OCI-LY1 (cell line): ENCODE data around the gene TMEM19.

Source experiments
- CTCF ChIP-seq: fragments of 200-600 bp; sonication (generic), shearing (Covaris generic); IDR thresholded peaks from 2 replicates; pipeline ENCODE4 v1.5.1; 2017; ENCODE audit warnings: mild to moderate bottlenecking, antibody characterized with exemption, low read length, moderate library complexity, mixed read lengths
- EZH2 ChIP-seq: fragments of 200-600 bp; sonication (generic), shearing (Covaris generic); IDR thresholded peaks from 2 replicates; pipeline ENCODE4 v1.8.0; 2017; ENCODE audit warnings: borderline replicate concordance, mixed run types, mild to moderate bottlenecking, antibody characterized with exemption, low read length, moderate library complexity, mixed read lengths

DNA sequence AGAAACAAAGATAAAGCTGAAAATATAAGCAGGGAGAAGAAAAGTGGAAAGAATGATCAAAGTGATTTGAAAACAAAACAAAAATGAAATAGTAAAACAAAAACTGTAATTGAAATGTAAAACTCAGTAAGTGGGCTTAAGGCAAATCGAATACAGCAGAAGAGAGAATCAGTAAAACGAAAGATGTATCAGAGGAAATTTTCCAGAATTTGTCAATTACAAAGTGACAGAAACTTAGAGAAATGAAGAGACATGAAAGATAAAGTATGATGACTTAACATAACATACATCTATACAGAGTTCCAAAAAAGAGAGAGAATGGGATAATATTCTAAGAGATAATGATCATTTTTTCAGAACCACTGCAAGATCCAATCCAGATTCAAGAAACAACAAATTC is 32.7 kb upstream of the TMEM19 start:
- TF ChIP-seq CTCF = no peak
- no peak for TF ChIP-seq EZH2
